GM21390 (cell line): ENCODE results near the gene PTPN5.

ENCODE experiments used
- ATAC-seq: cut with Tn5 transposase; IDR thresholded peaks from one replicate; pipeline ENCODE4 v1.9.1; 2021; ENCODE audit not compliant: unreplicated experiment

PTPN5 gene

DNA sequence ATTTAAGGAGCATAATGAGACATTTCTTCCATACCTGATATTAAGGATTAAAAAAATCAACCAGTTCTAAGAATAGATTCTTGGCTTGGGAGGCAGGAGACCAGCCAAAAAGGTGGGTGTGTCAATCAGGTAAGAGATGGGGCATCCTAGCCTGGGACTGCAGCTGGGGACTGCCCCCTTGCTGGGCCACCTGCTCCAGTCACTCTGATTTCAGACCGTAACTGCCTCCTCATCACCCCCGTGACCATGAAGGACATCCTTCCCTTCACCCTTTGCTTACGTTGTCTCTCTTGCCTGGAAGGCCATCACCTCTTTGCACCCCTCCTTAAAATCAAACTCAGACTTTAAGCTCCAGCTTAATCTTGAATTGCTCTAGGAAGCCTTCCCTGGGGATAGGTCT is 17.9 kb downstream of the PTPN5 start:
- no peak for ATAC-seq

DNA sequence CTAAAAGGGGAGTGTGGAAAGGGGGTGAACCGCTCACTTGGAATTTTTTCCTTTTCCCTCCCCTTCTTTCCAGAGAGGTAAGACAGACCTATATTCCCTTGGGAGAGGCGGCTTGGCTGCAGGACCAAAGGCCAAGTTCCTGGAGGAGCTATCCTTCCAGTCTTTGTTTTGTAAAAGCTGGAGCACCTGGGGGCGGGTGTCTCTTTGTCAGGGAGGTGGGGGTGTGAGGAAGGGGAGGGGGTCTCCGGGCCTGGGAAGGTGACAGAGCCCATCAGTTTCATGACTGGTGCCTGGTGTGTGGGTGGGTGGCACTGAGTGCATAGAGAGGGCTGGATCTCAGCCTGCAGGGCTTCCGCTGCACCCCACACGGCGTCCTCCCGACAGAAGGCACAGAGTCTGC is 18.5 kb downstream of the PTPN5 start:
- no peak for ATAC-seq

DNA sequence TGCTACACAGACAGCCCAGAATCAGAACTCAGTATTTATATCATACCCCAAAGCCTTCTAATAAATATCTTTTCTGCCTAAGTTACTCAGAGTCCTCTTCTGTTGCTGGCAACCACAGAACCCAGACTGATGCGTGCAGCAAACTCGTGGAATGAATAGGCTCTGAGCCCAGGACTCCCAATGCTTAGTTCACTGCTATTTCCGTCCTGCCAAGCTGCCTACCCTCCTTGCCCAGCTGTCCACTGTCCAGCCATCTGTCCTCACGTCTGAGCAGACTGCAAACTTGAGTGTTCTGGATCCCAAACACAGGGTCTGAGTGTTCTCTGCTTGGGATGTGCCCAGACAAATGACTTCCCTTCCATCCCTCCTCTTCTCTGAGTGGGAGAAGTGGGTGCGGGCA is 19.4 kb downstream of the PTPN5 start:
- ATAC-seq, result no peak

GRCh38 chr11:18771266-18772035 is 20.1 kb downstream of the PTPN5 start:
- ATAC-seq, result no peak

GRCh38 chr11:18770479-18771125 is 21.0 kb downstream of the PTPN5 start:
- no peak for ATAC-seq

DNA sequence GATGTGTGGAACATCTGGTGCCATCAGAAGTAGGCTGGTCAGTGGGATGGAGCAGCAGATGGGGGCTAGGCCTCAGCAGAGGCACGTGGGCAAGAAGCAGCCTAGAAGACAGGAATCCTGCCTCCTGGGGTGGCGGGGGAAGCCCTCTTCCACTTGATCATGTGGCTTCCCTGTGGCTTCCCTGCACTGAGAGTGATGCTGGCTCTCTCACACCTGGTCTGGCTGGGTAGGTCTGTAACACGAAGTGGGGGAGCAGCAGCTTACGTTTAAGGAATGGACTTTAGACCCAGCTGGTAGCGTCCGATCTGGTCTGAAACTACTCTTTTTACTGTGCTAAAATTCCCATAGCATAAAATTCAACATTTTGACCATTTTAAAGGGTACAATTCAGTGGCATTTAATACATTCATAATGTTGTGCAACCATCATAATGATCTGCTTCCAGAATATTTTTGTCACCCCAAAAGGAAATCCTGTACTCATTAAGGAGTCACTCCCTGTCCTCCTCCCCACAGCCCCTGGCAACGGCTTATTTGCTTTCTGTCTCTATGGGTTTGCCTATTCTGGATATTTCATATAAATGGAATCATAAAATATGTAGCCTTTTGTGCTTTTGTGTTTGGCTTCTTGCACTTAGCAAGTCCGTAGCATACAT is 21.7 kb downstream of the PTPN5 start:
- ATAC-seq, result peak; percentile 46

DNA sequence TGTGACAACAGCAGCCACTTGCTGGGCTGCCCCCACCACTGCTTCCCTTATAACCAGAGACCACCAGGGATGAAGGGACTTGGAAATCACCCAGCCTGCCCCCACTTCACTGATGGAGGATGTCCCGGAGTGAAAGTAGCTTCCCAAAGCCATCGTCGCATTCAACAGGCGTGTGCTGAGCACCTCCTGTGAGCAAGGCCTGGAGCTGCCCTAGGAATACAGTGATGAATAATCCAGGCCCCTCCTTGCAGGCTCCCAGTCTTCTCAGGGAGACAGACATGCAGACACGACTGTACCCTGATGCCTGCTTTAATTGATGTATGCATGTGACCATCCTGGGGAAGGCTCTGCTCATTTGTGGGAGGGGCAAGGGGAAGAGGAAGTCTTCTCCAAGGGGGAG is 22.6 kb downstream of the PTPN5 start:
- no peak for ATAC-seq

GRCh38 chr11:18768472-18768901 is 23.1 kb downstream of the PTPN5 start:
- peak; percentile 92 for ATAC-seq

- ATAC-seq, result no peak
These were observed 25.6 kb downstream of the PTPN5 start for GRCh38 chr11:18766015-18766414.

DNA sequence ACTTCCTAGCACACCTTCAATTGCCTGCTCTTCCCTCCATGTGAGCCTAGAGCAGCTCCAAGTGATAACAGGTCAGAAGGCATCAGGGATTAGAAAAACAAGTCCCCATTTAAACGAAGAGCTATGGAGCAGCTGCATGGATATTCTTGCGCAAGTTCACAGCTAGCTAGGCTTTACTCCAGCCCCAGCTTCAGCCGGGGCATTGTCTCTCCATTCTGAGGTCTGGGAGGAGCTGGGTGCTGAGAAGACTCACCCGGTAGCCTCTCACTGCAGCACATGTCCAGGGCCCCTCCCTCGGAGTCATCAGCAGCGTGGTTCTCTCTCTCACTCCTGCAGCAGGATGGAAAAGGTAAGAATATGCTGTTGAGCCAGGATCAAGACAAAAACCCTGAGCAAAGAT is 26.0 kb downstream of the PTPN5 start:
- no peak for ATAC-seq

DNA sequence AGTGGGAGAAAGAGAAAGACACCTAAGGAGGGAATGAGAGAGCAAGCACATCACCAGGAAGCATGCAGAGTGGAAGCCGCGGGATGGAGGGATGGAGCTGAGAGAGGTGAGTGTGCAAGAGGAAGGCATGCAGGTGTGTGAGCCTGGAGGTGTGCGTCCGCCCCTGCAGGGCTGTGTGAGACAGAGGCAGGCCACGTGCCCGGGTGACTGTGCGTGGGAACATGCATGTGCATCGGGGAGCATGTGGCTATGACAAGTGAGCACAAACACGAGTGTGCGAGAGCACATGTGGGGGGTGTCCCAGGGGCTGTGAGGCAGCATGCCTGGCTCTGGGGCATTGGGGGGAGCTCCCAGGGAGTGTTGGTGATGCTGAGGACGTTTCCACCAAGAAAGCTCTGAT is 29.9 kb downstream of the PTPN5 start:
- ATAC-seq, result no peak

DNA sequence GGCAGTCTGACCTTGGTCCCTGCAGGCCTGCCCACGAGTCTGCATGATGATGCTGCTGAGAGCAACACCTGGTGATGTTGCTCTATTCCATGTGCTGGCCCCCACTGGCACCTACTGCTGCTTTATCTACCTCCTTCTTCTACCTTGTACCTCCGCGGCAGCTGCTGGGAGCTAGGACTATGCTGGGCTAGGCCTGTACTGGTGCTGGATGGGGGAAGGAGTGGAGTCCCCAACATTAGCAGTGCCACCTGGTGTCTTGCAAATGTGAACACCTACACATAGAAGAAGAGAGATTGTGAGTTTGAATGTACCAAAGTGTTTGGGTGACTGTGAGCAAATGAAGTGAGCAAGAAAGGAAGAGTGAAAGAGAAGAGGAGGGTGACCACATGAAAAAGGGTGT is 30.5 kb downstream of the PTPN5 start:
- ATAC-seq, result no peak

DNA sequence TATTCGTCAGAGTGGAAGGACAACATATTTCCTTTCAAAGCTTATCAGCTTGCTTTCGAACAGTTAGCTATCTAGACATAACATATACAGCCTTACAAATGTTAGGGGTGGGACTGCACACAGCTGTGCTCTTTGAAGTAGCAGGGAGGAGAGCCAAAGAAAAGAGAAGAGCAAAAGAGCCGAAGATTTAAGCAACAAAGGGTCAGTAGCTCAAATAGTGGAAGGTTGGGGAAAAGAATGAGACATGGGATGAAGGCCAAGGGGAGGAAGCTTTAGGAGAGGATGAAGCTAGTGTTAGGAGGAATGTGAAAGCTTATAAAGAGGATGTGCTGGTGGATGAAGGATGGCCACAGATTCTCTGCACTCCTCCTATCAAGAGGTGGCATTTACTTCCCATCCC is 33.8 kb downstream of the PTPN5 start:
- no peak for ATAC-seq

GRCh38 chr11:18756889-18757288 is 34.7 kb downstream of the PTPN5 start:
- no peak for ATAC-seq

- ATAC-seq, result no peak
These were observed 37.3 kb downstream of the PTPN5 start for GRCh38 chr11:18754308-18754707.

- no peak for ATAC-seq
These were observed 39.1 kb downstream of the PTPN5 start for GRCh38 chr11:18752502-18752901.

DNA sequence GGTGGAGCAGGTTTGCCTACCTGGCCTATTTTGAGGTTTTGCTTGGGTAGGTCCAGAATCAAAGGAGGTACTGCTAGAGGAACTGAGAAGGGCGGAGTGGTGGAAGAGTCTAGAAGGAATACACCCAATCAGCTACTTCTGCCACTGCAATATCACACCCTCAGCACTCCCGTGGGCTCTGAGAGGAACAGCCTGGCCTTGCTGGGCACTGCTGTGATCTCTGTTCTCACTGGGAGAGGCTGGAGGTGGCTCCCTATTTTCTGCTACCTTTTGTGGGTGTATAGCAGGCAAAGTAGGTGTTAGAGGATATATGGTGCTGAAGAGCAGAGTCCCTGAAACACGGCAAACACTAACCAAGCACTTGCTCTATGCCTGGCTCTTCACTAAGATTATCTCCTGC is 40.7 kb downstream of the PTPN5 start:
- ATAC-seq, result no peak

DNA sequence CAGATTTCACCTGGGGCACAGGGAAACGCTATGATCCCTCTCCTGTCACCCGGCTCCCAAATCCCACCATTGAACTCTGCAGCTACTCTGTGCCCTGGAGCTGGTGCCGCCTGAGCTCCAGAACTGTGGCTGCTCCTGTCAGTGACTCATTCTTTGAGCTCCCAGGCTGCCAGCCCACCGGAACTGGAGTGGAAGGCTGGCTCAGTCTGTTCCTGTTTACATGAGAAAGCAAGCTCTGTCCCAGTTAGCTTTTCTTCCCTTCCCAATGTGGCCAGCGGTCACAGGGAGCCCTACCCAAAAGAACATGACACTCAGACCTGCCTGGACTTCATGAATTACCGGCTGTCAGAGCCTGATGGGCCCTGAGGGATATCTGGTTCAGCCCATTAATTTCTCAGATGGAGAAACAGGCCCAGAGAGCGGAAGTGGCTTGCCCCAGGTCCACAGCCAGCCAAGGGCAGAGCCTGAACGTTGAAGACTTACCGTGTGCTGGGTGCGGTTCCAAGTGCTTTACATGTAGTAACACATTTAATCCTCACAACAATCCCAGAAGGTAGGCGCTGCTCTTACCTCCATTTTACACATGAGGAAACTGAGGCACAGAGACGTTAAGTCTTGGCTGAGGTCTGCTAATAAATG is 41.8 kb downstream of the PTPN5 start:
- ATAC-seq, result no peak

GRCh38 chr11:18748766-18749365 is 42.7 kb downstream of the PTPN5 start:
- ATAC-seq, result no peak

- no peak for ATAC-seq
These were observed 46.3 kb downstream of the PTPN5 start for GRCh38 chr11:18745251-18745650.

DNA sequence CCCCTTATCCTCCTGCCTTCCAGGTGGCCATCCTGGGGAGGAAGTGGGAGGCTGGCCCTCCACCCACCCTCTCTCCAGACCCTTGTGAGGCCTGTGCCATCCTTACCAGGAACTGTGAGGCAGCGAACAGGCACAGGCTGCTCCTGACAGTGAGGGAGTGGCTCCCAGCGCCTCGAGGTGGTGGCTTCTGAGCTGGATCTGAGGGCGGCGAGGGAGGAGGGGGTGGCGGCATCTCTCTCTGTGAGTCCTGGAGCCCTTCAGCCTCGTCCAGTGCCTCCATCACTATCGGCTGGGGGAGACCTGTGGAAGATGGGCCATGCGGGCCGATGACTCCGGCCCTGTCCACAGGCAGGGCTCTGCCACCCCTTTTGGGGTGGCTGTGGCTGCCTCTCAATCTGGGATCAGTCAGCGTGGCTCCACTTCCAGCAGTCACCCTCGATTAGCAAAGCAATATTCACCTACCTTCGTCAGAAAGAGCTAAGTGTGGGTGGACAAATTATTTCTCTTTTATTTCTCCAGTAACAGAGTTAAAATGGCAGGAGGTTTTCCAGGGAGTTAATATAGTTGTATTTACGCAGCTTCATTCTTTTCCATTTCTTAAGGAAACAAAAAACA is 47.6 kb downstream of the PTPN5 start:
- ATAC-seq, result no peak
